B cell (primary cell): Measurements from ENCODE around the gene RPTOR. TPM values are rescaled to one million over a fixed set of nuclear protein-coding genes. Genes with fewer than 3 reads are reported as not detected.

Experiments used
- ATAC-seq: fragments of 200-7000 bp; cut with Tn5 transposase; one replicate; pipeline ENCODE4 v1.10.0; 2021; ENCODE audit warnings: low read depth, mild to moderate bottlenecking, moderate number of reproducible peaks, moderate library complexity
- CTCF ChIA-PET: fragments of 350-600 bp; sonication (Branson Sonifier 250); formaldehyde crosslinking; loops from one replicate; lab custom pipeline; 2021; ENCODE audit warnings: antibody characterized with exemption, inconsistent platforms; lab: Charles Lee
- POLR2A ChIA-PET: fragments of 350-600 bp; sonication (Branson Sonifier 250); formaldehyde crosslinking; loops from one replicate; lab custom pipeline; 2021; ENCODE audit warnings: antibody characterized with exemption; lab: Charles Lee
- DNase-seq: peaks from one replicate; pipeline ENCODE4 v3.0.0; 2013
- H2AFZ ChIP-seq: 2 replicates; pipeline ENCODE4 v1.6.1; 2012; ENCODE audit warnings: mild to moderate bottlenecking, low read depth, low read length; ENCODE audit not compliant: insufficient read depth, poor library complexity, severe bottlenecking
- H3K27ac ChIP-seq, 2 donors: 1 replicate in 1 of 2; 2 replicates in 1 of 2; pipeline ENCODE4 v1.5.1; 2012 to 2013; ENCODE audit warnings: low read length in 2 of 2, mild to moderate bottlenecking in 2 of 2, moderate library complexity in 1 of 2
- H3K27me3 ChIP-seq, 4 experiments: fragments of 200-600 bp in 1 of 4; sonication (generic) in 1 of 4; replicated peaks in 1 of 4; 1 replicate in 2 of 4; 2 replicates in 2 of 4; pipeline versions ENCODE4 v1.6.1 to v1.7.0; 2013 to 2016; ENCODE audit warnings: low read length in 3 of 4, mild to moderate bottlenecking in 2 of 4, mixed read lengths in 1 of 4, moderate library complexity in 1 of 4; ENCODE audit not compliant: insufficient read depth in 4 of 4, control insufficient read depth in 3 of 4; ENCODE audit errors: control extremely low read depth in 1 of 4
- H3K36me3 ChIP-seq, 2 experiments: replicated peaks in 1 of 2; 1 replicate in 1 of 2; 2 replicates in 1 of 2; pipeline versions ENCODE4 v1.6.1 to v1.7.1; 2013; ENCODE audit warnings: low read length in 1 of 2; ENCODE audit not compliant: insufficient read depth in 2 of 2, control insufficient read depth in 1 of 2; ENCODE audit errors: control extremely low read depth in 1 of 2, extremely low read depth in 1 of 2
- H3K4me1 ChIP-seq, 2 donors: fragments of 200-600 bp in 1 of 2; sonication (generic) in 1 of 2; 1 replicate in 1 of 2; 2 replicates in 1 of 2; pipeline versions ENCODE4 v1.5.1 to v1.6.1; 2013 to 2017; ENCODE audit warnings: low read length in 2 of 2; ENCODE audit not compliant: control insufficient read depth in 2 of 2, insufficient read depth in 2 of 2
- H3K4me2 ChIP-seq: replicated peaks from 2 replicates; pipeline ENCODE3; 2012; ENCODE audit warnings: mild to moderate bottlenecking, low read depth, low read length; ENCODE audit not compliant: poor library complexity, severe bottlenecking
- H3K4me3 ChIP-seq, 5 experiments: fragments of 200-600 bp in 1 of 5; sonication (generic) in 1 of 5; 1 replicate in 3 of 5; 2 replicates in 2 of 5; pipeline versions ENCODE4 v1.5.1 to v1.7.0; 2011 to 2016; ENCODE audit warnings: low read length in 4 of 5, mild to moderate bottlenecking in 4 of 5, low read depth in 2 of 5, control low read depth in 1 of 5, moderate library complexity in 1 of 5; ENCODE audit not compliant: insufficient read depth in 1 of 5; ENCODE audit errors: control extremely low read depth in 1 of 5, extremely low read depth in 1 of 5
- H3K79me2 ChIP-seq: fragments of 200-600 bp; sonication (generic); one replicate; pipeline ENCODE4 v1.6.0; 2016; ENCODE audit warnings: low read length; ENCODE audit not compliant: control insufficient read depth, insufficient read depth
- H3K9ac ChIP-seq: fragments of 200-600 bp; sonication (generic); 2 replicates; pipeline ENCODE4 v1.6.1; 2017; ENCODE audit warnings: mild to moderate bottlenecking, low read length, moderate library complexity
- H3K9me3 ChIP-seq, 3 donors: one replicate each; pipeline versions ENCODE4 v1.6.1 to v1.7.1; 2013; ENCODE audit warnings: low read length in 2 of 3; ENCODE audit not compliant: control insufficient read depth in 2 of 3, insufficient read depth in 1 of 3; ENCODE audit errors: control extremely low read depth in 1 of 3
- H4K20me1 ChIP-seq: 2 replicates; pipeline ENCODE4 v1.6.0; 2012; ENCODE audit warnings: mild to moderate bottlenecking, low read length; ENCODE audit not compliant: insufficient read depth, control insufficient read depth, poor library complexity, severe bottlenecking
- H3K27ac Mint-ChIP-seq: one replicate; pipeline ENCODE4 v1.8.0; 2021; ENCODE audit warnings: mixed read lengths
- H3K27me3 Mint-ChIP-seq: one replicate; pipeline ENCODE4 v1.8.0; 2021; ENCODE audit warnings: mixed read lengths
- H3K4me1 Mint-ChIP-seq: one replicate; pipeline ENCODE4 v1.8.0; 2021; ENCODE audit warnings: mixed read lengths
- H3K4me3 Mint-ChIP-seq: one replicate; pipeline ENCODE4 v1.8.0; 2021; ENCODE audit warnings: mixed read lengths
- H3K9me3 Mint-ChIP-seq: one replicate; pipeline ENCODE4 v1.8.0; 2022; ENCODE audit warnings: mixed read lengths; ENCODE audit not compliant: insufficient read depth
- CTCF ChIP-seq: fragments of 200-600 bp; IDR thresholded peaks from one replicate; pipeline ENCODE4 v1.8.0; 2022; ENCODE audit warnings: antibody characterized with exemption, mild to moderate bottlenecking
- EZH2 ChIP-seq: IDR thresholded peaks from 2 replicates; pipeline ENCODE4 v1.6.1; 2012; ENCODE audit warnings: borderline replicate concordance, low read depth, mild to moderate bottlenecking, moderate library complexity, low read length; ENCODE audit not compliant: insufficient read depth, poor library complexity, severe bottlenecking
- WGBS: methylation state at CpG from one replicate; pipeline ENCODE4 v1.1.5; 2013; ENCODE audit warnings: missing lambda C conversion rate; ENCODE audit not compliant: insufficient coverage; 5-methylcytosine and 5-hydroxymethylcytosine counted together
- intact Hi-C: fragments of 100-400 bp; cut with micrococcal nuclease; formaldehyde crosslinking; loops from one replicate; pipeline ENCODE4 v1.10.0; 2022
- polyA plus RNA-seq: library from polyadenylated mRNA; depleted of rRNA; stranded (reverse); fragments of >200 nt; gene quantifications from 2 replicates; pipeline ENCODE4 v1.2.3, GENCODE V29; 2012
- total RNA-seq, 2 donors: library from RNA; stranded (reverse); fragments of 120-200 nt in 1 of 2; gene quantifications; 1 replicate in 1 of 2; 2 replicates in 1 of 2; pipeline versions ENCODE4 v1.2.3 to v1.2.4, GENCODE V29; 2013 to 2022

Gene RPTOR
- total and polyA plus RNA-seq, 2 donors (not counting 1 experiment from before 2014, with no cell fraction given) = 13.4 to 58.8 TPM

DNA sequence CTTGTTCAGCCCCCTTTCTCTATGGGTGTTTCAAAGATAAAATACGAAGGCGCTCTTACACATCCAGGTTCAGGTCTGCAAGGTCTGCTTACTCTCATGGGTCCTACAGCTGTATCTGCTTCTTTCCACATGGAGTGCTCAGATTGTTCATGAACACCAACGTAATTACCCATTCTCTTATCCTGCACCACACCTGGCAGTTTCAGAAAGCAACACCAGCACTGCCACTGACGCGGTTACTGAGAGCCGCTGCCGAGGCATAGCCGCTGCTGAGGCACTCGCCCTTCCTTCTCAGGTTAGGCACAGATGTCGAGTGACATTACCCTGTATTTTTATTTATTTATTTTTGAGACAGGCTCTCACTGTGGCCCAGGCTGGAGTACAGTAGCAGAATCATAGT, 147.1 kb downstream of the RPTOR start:
- Histone ChIP-seq H3K4me1 (no peaks in the 10 kb centered on the region), H2AFZ (no peak overlapping the region), H3K27me3 (no peaks in the 10 kb centered on the region), H3K9ac (no peak overlapping the region), H3K27ac (no peak overlapping the region), H3K4me2 (no peak overlapping the region), H3K36me3 (peaks cover 0 to 13% of the 10 kb centered on the region in 2 experiments), H4K20me1 (peaks cover 38% of the 10 kb centered on the region), H3K79me2 (peaks cover 85% of the 10 kb centered on the region), H3K9me3 (peaks cover 0 to 3% (median 0%) of the 10 kb centered on the region in 3 donors), H3K4me3 (no peak overlapping the region)
- intact Hi-C loops = no loop called here
- ATAC-seq (no peak), DNase-seq (no peak)
- Mint-ChIP-seq H3K4me3 (no peak overlapping the region), H3K27me3 (no peaks in the 10 kb centered on the region), H3K27ac (no peak overlapping the region), H3K9me3 (no peaks in the 10 kb centered on the region), H3K4me1 (peaks cover 4% of the 10 kb centered on the region)
- POLR2A ChIA-PET = no interaction called here
- WGBS = 76% methylated on average over 9 of the region's 10 CpGs
- CTCF ChIA-PET = no interaction called here
- no peak for TF ChIP-seq EZH2
- TF ChIP-seq CTCF = no peak

- peaks cover 2% of the 10 kb centered on the region for H3K4me1 Mint-ChIP-seq
- Histone ChIP-seq H3K9me3 (peaks cover 0 to 3% (median 0%) of the 10 kb centered on the region in 3 donors), H3K27ac (no peak overlapping the region), H3K4me2 (no peak overlapping the region), H3K9ac (no peak overlapping the region), H3K4me3 (no peak overlapping the region), H4K20me1 (peaks cover 50% of the 10 kb centered on the region), H3K36me3 (peaks cover 0 to 13% of the 10 kb centered on the region in 2 experiments), H3K4me1 (no peaks in the 10 kb centered on the region), H2AFZ (no peak overlapping the region), H3K79me2 (peaks cover 91% of the 10 kb centered on the region), H3K27me3 (no peaks in the 10 kb centered on the region)
- DNase-seq = no peak
- no peak for ATAC-seq
- ChIA-PET CTCF (no interaction called here), POLR2A (no interaction called here)
- H3K27me3 Mint-ChIP-seq = no peaks in the 10 kb centered on the region
- no peak overlapping the region for H3K4me3 Mint-ChIP-seq
- no peak for TF ChIP-seq CTCF
- TF ChIP-seq EZH2 = no peak
- 95% methylated on average over 11 of the region's 13 CpGs for WGBS
- H3K9me3 Mint-ChIP-seq = no peaks in the 10 kb centered on the region
- H3K27ac Mint-ChIP-seq = no peak overlapping the region
- intact Hi-C loops = no loop called here
Measured at GRCh38 chr17:80692931-80693467, 148.4 kb downstream of the RPTOR start.
